Gastroesophageal sphincter (tissue), 2 donors: ENCODE data around the gene MFNG.

Experiments
- EP300 ChIP-seq: sonication (generic); formaldehyde crosslinking; IDR thresholded peaks from one replicate; pipeline ENCODE4 v1.6.1; 2017; ENCODE audit warnings: antibody characterized with exemption, mild to moderate bottlenecking
- POLR2A ChIP-seq, 2 donors: fragments of 450-650 bp; IDR thresholded peaks; one replicate each; pipeline ENCODE4 v1.6.1; 2017; ENCODE audit warnings: antibody characterized with exemption in 2 of 2, mild to moderate bottlenecking in 2 of 2, moderate library complexity in 1 of 2

- TF ChIP-seq POLR2A (IDR thresholded peaks at IDR 0.05) = no peak
- no peak for TF ChIP-seq EP300
Measured at GRCh38 chr22:37443977-37444376, 42.2 kb downstream of the MFNG start.
